Right lung (tissue), 5 donors: ENCODE data around the gene UPP1. TPM values are rescaled to one million over a fixed set of nuclear protein-coding genes. Genes with fewer than 3 reads are reported as not detected.

ENCODE experiments used
- DNase-seq, 2 donors: peaks; one replicate each; pipeline ENCODE4 v3.0.0-alpha.2; 2013
- polyA plus RNA-seq, 5 donors: library from polyadenylated mRNA; unstranded; fragments of 120-200 nt; gene quantifications; one replicate each; pipeline versions ENCODE4 v1.2.1 to v1.2.3, GENCODE V29; 2013; ENCODE audit warnings: inconsistent platforms in 1 of 5, low replicate concordance in 1 of 5; ENCODE audit not compliant: insufficient read length in 5 of 5, insufficient read depth in 1 of 5

UPP1 gene
- polyA plus RNA-seq, 5 donors: 8.5 to 10.9 (median 10.0) TPM

DNA sequence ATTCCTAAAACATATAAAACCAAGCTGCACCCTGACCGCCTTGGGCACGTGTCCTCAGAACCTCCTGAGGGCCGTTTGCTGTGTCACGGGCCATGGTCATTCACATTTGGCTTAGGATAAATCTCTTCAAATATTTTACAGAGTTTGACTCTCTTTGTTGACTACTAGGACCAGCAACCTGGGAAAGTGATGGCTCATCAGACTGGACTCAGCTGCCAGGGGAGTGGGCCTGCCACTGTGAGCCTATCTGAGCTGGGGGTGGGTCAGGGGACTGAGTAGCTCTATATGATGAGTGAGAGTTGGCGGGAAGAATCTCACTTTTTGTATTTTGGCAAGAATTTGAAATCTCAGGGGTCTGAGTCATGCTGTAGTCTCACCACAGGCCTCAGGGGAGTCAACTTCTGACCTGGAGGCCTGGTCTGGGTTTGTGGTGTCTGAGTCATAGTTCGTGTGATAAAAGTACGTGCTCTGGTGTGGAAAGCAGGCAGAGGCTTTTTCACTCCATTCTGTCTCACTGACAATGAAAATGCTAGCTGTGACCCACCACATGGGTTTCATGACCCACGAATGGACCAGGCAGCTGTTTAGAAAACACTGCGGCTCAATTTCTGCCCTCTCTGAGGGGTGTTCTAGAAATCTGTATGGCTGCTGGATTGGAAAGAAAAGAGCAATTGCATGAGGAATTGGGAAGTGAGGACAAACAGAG lies 4.2 kb upstream of the UPP1 start:
- no peak for DNase-seq

GRCh38 chr7:48085433-48085791 lies 3.7 kb upstream of the UPP1 start:
- DNase-seq: no peak

DNA sequence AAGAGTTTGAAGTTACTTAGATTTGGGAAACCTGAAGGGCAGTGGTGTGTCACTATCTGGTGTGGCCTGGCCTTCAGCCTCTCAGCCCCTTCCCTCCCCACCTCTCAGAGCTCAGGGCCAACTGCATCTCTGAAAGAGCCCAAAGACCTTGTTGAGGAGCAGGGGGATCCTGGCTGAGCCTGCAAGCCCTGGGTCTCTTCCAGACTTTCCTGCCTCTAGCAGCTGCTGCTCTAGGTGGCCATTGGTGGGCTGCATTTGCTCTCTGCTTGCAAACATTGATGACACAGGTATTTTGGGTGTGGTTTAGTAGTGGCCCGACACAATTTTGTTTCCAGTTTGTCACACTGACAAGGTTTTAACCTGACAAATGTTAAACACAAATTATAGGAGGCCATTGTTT lies 3.1 kb upstream of the UPP1 start:
- DNase-seq: no peak

DNA sequence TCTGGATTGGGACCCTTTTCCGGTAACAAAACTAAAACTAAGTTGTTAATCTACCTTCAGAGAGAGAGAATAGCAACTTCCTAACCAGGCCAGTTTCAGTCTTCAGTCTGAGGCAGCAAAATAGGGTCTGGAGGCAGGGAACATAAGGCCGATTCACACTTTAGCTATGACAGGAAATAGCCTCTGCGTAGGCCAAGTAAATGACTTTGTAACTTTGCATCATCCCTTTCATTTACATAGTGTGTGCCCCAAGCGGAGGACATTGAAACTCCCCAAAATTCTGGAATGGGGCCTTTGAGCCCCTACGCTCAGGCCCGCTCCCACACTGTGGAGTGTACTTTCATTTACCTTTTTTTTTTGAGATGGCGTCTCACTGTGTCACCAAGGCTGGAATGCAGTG lies 1.7 kb upstream of the UPP1 start:
- no peak for DNase-seq

- peak; percentile 56 to 68 for DNase-seq
These were observed 463 bp upstream of the UPP1 start for GRCh38 chr7:48088559-48089045.

GRCh38 chr7:48090095-48090805 lies 1.2 kb downstream of the UPP1 start:
- DNase-seq: no peak

- no peak for DNase-seq
These were observed 2.7 kb downstream of the UPP1 start for GRCh38 chr7:48091506-48092433.

DNA sequence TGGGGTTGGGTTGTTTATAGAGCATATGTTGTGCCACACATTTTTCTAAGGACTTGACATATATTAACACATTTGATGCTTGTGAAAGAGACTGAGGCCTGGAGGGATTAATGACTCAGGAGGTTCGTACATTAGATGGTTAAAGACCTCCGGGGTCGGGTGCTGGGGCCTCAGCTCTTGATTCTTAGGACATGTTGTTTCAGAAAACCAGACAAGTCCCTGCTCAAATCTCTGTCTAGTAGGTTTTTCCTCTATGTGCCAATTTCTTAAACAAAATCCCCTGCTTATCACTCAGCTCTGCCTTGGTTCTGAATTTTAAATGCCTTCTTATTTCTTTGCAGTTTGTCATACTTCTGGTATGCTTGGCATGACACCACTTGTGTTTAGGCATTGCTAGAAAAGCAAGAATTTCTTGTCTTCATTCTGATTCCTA lies 5.8 kb downstream of the UPP1 start:
- DNase-seq: no peak

DNA sequence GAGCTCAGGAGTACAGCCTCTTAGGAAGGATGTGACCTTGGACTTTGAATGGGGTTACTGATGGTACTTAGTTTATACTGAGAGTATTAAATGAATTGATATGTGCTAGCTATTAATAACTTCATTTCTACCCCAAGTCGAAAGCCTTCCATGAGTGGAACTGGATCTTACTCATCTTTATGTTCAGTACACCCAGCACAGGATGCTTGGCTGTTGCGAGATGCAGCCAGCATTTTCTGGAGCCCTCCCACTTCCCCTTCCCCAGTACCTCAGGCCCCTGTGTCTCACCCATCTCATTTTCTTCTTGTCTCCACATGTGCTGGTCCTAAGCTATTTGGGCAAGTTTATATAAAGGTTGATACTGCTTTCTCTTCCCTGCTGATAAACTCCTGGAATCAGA lies 7.2 kb downstream of the UPP1 start:
- DNase-seq: no peak

- DNase-seq: no peak
These were observed 8.6 kb downstream of the UPP1 start for GRCh38 chr7:48097521-48098231.

GRCh38 chr7:48098846-48099245 lies 9.8 kb downstream of the UPP1 start:
- no peak for DNase-seq

DNA sequence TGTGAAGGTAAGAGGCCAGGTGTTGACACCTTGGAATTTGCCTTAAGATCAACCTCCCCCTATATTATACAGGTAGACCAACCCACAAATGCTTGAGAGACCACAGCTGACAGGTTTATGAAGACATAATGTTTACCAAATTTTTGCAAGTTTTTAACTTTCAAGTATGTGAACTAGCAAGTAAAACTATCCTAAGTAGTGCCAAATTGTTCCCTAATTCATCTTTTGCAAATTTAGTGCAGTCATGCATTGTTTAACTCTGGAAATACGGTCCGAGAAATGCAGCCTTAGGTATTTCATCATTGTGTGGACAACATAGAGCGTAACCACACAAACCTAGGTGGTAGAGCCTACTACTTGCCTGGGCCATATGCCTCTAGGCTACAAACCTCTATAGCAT lies 10.7 kb downstream of the UPP1 start:
- no peak for DNase-seq

DNA sequence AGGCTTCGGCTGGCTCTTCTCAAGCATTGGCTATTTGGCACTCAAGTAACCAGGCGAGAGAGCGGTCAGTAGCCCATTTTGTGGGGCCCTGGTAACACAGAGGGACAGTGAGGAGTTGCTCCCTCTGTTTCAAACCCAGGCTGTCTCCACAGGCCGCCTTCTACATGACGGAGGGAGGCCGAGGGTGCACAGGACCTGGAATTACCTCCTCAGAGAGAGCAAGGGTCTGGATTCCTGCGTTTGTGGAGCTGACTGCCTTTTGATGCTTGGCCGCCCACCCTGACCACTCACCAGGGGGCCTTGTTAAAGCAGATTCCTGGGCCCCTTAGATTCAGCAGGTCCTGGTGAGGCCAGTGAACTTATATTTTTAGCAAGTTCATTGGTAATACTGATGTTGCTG lies 12.3 kb downstream of the UPP1 start:
- DNase-seq: no peak

DNA sequence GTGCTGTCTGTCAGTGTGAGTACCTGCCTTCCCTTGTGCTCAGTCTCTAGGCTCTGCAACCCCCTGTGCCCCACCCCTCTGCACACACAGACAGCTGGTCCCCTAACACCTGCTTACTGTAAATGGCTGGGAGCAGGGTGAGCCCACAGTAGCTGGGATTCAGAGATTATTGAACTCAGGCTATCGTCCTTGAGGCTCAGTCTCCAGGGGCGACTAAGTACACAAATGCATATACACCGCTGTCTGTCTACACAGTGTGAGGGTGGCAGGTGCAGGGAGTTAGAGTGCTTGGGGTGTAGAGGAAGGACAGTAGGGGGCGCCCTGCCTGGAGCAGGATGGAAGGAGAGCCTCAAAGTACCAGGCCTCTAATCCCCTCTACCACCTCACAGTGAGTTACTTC lies 12.9 kb downstream of the UPP1 start:
- no peak for DNase-seq

DNA sequence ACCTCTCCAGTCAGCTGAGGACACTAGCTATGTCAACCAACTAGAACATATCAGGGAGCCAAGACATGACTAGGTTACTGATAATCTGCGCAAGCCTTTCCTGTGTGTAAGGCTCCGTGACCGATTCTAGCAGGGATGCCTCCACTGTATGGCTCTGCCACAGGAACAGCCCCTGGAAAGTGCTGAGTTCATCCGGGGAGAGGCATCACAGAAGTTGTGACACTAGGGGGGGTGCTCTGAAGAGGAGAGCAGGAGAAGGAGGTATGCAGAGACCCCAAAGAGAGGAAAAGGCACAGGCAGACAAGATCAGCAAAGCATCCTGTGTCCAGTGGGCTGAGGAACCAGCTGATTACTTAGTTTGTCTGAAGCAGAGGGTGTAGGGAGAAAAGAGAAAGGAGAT lies 13.5 kb downstream of the UPP1 start:
- no peak for DNase-seq

DNA sequence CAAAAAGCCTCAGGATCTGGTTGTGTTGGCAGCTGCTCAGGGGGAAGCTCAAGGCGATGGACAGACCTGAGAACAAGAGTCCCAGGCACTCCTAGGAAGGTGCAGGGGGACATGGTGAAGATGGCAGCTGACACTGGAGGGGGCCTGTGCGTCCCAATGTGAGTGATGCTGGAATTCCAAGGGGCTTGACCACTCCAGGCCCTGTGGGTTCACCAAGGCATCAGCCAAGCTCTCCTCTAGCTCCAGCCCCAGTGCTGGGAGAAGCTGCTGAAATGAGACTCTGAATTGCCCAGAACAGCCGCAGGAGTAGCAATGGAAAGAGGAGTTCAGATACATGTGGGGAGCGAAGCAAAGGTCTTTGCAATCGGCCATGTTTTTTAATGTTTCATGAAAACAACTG lies 16.0 kb downstream of the UPP1 start:
- no peak for DNase-seq

GRCh38 chr7:48106906-48107659 lies 18.0 kb downstream of the UPP1 start:
- DNase-seq: no peak

DNA sequence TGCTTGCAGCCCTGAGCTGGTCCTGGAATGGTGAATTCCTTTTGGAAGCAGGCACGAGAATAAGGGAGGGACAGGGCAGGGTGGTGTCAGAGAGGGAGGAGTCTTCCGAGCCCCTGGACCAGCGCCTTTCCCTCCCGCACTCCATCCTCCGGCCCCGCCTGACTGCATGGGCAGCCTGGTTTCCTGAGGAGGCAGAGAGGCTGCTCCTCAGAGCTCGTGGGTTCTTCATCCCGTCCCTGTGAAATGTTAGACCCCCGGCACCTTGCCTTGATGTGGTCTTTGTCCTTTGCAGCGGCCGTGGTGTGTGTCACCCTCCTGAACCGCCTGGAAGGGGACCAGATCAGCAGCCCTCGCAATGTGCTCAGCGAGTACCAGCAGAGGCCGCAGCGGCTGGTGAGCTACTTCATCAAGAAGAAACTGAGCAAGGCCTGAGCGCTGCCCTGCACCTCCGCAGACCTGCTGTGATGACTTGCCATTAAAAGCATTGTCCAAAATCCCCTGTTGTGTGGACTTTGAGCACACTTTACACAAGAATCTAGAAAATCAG lies 18.9 kb downstream of the UPP1 start:
- no peak for DNase-seq

DNA sequence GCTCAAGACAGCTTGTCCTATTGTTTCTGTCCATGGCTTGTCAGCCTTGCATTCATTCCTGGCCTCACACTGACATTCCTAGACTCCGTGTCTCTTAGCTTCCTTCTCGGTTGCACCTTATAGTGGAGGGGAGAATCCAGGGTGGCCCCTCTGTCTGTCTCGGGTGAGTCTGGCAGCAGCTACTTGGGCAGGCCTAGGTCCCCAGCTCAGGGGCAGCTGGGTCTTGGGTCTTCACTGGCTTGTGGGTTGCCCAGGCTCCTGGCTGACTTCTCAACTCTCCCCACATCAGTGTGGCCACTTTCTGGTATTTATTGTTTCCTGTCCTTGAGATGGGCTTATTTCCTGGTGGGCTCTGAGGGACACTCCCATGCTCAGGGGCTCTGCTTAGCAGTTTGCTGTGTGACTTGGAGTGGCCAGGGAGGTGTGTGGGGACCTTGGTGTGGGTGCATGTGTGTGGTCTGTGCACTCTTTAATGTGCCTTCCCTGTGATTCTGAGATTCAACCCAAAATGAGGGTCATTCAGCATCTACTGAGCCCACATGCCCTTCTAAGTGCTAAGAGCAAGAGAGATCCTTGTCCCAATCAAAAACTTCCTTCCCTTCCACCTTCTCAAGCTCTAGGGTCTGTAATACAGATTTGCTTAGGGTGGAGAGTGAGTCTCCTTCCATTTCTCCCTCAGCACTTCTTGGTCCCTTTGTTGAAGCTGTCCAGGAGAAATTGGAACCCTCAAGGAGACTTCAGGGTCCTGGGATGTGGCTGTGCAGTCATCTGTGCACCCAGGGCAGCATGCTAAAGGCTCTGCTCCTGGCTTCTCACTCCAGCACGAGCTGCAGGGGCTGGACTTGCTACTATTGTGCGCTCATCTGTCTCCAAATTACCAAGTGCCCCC lies 20.1 kb downstream of the UPP1 start:
- no peak for DNase-seq
